Activated T-helper 1 cell treated with anti-CD3 and anti-CD28 coated beads, Interleukin-2, amount 50 U/mL, for 16 hours (primary cell): ENCODE results near the gene CBFA2T2.
"Not testable (repeated sequence)": the region's sequence is repeated elsewhere in the genome, so short reads cannot be mapped to it uniquely, and the experiment has no call there.

Source experiments
- DNase-seq, 2 donors: peaks; one replicate each; pipeline ENCODE4 v3.0.0-alpha.2; 2020; ENCODE audit warnings: low read depth in 1 of 2, low spot score in 1 of 2

Gene CBFA2T2

GRCh38 chr20:33621717-33622400 is 132.0 kb downstream of the CBFA2T2 start:
- no peak for DNase-seq

DNA sequence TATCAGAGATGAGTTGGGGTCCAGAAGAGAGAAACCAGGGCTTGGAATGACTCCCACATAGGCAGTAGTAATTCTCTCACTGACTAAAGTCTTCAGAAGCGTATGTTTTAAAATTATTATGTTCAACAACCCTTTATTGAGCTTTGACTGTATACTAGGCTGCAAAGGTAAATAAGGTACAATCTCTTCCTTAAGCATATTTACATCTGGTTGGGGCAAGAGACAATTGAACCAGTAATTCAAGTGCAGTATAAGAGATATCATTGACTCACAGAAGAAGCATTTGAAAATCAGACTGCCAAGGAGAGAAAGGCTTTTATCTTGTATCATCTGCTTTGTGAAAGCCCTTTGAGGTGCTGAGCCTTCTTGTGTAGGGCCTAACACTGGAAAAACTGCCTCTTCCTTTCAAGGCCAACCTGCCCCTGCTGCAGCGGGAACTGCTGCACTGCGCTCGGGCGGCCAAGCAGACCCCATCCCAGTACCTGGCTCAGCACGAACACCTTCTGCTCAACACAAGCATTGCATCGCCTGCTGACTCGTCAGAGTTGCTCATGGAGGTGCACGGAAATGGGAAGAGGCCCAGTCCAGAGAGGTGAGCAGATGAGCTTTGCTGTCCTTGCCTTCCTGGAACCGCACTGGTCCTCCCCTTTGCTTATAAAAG is 132.9 kb downstream of the CBFA2T2 start:
- no peak for DNase-seq

GRCh38 chr20:33624399-33624798 is 134.5 kb downstream of the CBFA2T2 start:
- DNase-seq: no peak

DNA sequence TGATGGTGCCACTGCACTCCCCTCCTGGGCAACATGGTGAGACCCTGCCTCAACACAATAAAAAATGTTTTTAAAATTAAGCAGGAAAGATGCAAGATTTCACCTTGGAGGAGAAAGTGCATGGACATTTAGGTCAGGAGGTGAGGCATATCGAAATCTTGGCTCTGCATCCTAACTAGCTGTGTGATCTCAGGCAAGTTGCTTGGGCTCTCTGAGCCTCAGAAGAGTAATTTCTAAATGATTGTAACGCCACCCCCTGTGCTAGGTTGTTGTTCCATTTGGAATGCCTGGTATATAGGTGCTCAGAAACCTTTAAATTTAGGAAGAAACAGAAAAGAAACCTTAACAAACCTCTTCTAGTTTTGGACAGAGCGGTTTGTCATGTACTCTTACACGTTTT is 136.3 kb downstream of the CBFA2T2 start:
- no peak for DNase-seq

GRCh38 chr20:33627577-33628216 is 137.8 kb downstream of the CBFA2T2 start:
- no peak for DNase-seq

- no peak for DNase-seq
Measured at GRCh38 chr20:33629533-33629932, 139.6 kb downstream of the CBFA2T2 start.

- no peak for DNase-seq
Measured at GRCh38 chr20:33629979-33630378, 140.1 kb downstream of the CBFA2T2 start.

GRCh38 chr20:33630507-33630906 is 140.6 kb downstream of the CBFA2T2 start:
- DNase-seq: no peak

DNA sequence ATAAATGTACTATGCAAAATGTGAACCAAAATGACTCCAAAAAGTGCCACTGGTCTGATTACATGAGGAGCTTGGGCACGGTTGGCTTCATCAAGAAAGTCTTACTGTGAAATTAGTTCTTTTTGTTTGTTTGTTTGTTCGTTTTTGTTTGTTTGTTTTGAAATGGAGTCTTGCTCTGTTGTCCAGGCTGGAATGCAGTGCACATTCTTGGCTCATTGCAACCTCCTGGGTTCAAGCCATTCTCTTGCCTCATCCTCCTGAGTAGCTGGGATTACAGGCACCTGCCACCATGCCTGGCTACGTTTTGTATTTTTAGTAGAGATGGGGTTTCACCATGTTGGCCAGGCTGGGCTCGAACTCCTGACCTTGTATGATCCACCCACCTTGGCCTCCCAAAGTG is 142.0 kb downstream of the CBFA2T2 start:
- not testable (repeated sequence) for DNase-seq

DNA sequence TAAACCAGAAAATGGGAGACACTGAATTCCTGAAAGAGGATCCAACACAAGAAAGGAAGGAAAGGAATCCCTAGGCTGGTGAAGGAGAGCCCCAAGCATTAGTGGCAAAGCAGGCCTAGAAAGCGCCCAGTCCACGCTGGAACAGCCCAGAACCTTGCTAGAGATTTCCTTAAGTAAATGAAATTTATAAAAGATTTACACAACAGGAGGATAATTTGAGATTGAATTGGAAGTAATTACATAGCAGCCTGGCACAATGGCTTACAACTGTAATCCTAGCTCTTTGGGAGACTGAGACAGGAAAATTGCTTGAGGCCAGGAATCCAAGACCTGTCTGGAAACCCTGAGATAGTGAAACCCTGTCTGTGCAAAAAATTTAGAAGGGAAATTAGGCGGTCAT is 145.4 kb downstream of the CBFA2T2 start:
- no peak for DNase-seq

GRCh38 chr20:33636776-33637175 is 146.9 kb downstream of the CBFA2T2 start:
- no peak for DNase-seq

DNA sequence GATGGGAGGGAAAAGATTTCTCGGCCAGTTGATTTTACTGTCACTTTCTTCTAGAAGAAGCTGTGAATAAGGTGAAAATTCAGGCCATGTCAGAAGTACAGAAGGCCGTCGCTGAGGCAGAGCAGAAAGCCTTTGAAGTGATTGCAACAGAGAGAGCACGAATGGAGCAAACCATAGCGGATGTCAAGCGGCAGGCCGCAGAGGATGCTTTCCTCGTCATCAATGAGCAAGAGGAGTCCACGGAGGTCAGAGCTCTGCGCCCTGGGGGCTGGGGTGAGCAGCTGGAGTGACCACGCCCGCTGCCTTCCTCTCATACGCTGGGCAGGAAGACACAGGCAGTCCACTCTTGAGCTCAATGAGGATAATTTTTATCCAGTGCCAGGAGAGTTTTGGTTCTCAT is 150.4 kb downstream of the CBFA2T2 start:
- no peak for DNase-seq

DNA sequence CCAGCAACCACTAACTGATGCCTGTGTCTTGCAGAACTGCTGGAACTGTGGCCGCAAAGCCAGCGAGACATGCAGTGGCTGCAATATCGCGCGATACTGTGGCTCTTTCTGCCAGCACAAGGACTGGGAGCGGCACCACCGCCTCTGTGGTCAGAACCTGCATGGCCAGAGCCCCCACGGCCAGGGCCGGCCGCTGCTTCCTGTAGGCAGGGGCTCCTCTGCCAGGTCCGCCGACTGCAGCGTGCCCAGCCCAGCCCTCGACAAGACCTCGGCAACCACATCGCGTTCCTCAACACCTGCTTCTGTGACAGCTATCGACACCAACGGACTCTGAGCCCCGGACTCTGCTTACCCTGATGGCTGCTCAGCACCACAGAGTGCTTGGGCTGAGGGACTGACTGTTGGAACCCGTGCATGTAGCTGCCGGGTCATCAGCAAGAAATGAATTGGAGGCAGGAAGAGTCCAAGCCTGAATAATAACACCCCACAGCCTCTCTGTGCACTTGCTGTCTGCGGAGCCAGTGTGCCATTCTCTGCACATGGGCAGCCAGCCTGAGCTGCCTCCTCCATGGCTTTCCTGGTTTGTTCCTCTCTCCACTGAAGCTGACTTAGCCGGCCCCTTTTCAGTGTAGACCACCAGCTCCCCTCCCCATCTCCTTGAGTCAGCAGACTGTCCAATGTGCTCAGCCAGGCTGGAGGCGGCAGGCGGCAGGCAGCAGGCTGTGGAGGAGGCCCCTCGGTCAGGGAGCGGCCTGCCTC is 154.6 kb downstream of the CBFA2T2 start:
- no peak for DNase-seq

GRCh38 chr20:33645072-33645358 is 155.1 kb downstream of the CBFA2T2 start:
- DNase-seq: no peak

DNA sequence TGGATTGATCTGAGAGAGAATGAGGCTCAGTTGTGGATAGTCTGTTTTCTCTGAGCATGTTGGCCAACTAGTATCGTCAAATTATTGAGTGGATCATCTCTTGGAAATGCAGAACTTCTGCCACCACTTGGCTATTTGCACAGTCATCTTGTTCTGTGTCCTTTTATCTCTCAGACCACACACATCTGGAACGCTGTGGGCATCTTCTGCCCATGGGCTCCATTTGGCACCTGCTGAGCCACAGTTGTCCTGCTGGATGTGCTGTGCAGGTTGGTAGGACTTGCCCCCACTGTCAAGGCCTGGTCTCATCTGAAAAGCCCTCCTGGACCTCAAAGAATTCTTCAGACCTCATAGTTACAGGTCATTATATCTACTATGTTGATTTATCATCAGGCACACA is 155.5 kb downstream of the CBFA2T2 start:
- no peak for DNase-seq

DNA sequence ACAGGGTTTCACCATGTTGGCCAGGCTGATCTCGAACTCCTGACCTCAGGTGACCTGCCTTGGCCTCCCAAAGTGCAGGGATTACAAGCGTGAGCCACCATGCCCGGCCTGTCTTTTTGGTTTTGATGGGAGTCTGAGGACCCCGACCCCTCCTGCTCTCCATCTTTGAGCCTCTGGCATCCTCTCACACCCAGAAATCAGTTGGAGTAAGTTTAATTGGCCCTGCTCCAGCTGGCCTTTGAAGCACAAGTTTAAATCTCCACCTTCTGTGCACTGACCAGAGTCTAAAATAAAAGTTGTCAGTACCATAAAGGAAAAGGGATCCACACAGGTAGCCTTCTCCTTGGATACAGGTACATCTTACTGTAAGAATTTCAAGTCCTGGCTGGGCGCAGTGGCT is 156.3 kb downstream of the CBFA2T2 start:
- no peak for DNase-seq

DNA sequence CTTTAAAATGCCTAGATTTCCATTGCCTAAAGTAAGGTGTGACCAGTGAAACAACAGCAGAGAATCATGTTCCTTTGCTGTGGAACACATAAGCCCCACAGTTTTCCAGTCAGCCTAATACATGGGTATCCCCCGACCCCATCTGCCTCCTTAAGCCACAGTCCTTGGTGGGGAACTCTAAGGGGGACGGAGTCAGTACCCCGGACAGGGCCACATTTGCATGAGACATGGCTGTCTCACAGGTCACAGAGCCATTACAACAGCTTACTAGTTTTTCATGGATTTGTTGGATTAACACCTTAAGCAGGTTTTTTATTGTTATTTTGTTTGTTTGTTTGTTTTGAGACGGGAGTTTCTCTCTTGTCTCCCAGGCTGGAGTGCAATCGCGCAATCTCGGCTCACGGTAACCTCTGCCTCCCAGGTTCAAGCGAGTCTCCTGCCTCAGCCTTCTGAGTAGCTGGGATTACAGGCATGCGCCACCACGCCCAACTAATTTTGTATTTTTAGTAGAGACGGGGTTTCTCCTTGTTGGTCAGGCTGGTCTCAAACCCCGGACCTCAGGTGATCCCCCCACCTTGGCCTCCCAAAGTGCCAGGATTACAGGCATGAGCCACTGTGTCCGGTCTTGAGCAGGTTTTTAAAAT is 157.2 kb downstream of the CBFA2T2 start:
- not testable (repeated sequence) for DNase-seq

DNA sequence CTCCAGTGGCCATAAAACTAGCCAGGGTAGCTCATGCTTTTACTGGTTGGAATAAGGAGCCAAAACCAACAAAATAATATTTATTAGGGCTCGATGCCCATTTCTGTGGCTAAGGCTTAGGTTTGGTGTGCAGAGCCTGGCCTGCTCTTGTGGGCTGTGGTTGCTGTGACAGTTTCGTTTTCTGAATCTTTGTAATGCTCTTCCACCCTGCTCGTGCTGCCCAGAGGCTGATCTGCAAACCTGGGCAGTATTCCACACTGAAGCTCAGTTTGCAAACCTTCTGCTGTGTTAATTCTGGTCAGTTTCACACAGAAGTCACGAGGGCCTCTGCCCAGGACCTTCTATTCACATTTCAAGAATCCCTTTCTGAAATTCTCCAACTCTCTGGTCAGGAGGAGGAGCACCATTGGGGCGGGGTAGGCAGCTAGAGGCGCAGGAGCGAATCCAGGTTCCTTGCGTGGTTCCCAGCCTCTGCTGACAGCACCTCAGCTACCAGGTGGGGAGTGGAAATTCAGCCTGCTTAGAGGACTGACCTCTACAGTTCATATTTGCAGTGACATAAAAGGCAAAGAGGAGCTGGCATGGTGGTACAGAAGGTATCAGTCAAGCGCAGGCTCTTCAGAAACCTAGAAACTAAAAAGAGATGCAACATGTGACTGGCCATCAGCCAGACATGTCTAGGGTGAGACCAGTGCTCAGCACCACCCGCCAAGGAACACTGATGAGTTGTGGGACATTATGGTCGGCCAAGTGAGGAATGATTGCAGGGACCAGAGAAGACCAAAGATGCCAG is 157.9 kb downstream of the CBFA2T2 start:
- no peak for DNase-seq

DNA sequence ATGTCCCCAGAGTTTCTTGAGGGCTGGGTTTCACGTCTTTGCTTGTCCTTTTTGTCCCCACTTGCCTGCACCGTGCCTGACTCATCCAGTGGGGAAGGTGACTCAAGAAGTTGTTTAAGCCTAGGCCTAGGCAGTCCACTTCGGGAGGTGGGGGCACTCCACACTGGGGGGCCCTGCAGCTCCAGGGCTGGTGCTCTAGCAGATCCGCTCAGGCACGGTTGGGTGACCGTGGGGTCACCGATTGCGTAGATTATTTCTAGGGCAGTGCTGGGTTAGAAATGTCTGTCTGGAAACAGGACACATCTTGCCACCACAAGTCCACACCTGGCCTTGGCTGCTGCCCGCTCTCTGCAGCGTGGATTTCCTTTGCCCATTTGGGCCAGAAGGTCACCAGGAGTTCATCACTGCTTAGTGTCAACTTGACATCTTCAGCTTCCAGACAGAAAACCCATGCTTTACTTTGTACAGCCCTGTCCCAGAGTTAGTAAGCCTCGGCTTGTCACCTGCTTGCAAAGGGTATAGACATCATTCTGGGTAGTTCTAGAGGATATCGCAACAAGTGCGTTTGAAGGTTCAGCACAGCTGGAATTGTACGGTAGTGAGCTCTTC is 158.6 kb downstream of the CBFA2T2 start:
- no peak for DNase-seq

GRCh38 chr20:33649201-33649681 is 159.3 kb downstream of the CBFA2T2 start:
- DNase-seq: no peak
